GM23248 (cell line): ENCODE measurements around the gene ORM2. TPM values are rescaled to one million over a fixed set of nuclear protein-coding genes. Genes with fewer than 3 reads are reported as not detected.

ENCODE experiments used
- DNase-seq: peaks from one replicate; pipeline ENCODE4 v3.0.0-alpha.2; 2015
- H2AFZ ChIP-seq: fragments of 200-600 bp; sonication (generic); 2 replicates; pipeline ENCODE4 v1.6.1; 2016; ENCODE audit warnings: antibody characterized with exemption
- H3F3A ChIP-seq: fragments of 200-600 bp; sonication (generic); 2 replicates; pipeline ENCODE4 v1.6.1; 2016; ENCODE audit warnings: mild to moderate bottlenecking, antibody characterized with exemption, mixed run types; ENCODE audit not compliant: insufficient read depth
- H3K27ac ChIP-seq: fragments of 200-600 bp; sonication (generic); 2 replicates; pipeline ENCODE4 v1.5.1; 2016; ENCODE audit warnings: mild to moderate bottlenecking
- H3K27me3 ChIP-seq: fragments of 200-600 bp; sonication (generic); replicated peaks from 2 replicates; pipeline ENCODE4 v1.6.1; 2016; ENCODE audit warnings: mild to moderate bottlenecking; ENCODE audit not compliant: insufficient read depth
- H3K36me3 ChIP-seq: fragments of 200-600 bp; sonication (generic); 2 replicates; pipeline ENCODE4 v1.6.1; 2016; ENCODE audit warnings: low read depth, mild to moderate bottlenecking
- H3K4me1 ChIP-seq: fragments of 200-600 bp; sonication (generic); 2 replicates; pipeline ENCODE4 v1.6.1; 2016; ENCODE audit warnings: mild to moderate bottlenecking; ENCODE audit not compliant: insufficient read depth
- H3K4me2 ChIP-seq: fragments of 200-600 bp; sonication (generic); one replicate; pipeline ENCODE4 v1.6.1; 2016; ENCODE audit warnings: mild to moderate bottlenecking; ENCODE audit not compliant: unreplicated experiment
- H3K4me3 ChIP-seq: fragments of 200-600 bp; sonication (generic); 2 replicates; pipeline ENCODE4 v1.5.1; 2016; ENCODE audit warnings: mild to moderate bottlenecking
- H3K79me2 ChIP-seq: fragments of 200-600 bp; sonication (generic); 2 replicates; pipeline ENCODE4 v1.6.1; 2016; ENCODE audit warnings: mild to moderate bottlenecking; ENCODE audit not compliant: insufficient read depth
- H3K9ac ChIP-seq: fragments of 200-600 bp; sonication (generic); 2 replicates; pipeline ENCODE4 v1.6.1; 2016; ENCODE audit warnings: mild to moderate bottlenecking
- H3K9me2 ChIP-seq: fragments of 200-600 bp; sonication (generic); 2 replicates; pipeline ENCODE4 v1.6.1; 2016; ENCODE audit warnings: mixed run types, mild to moderate bottlenecking, moderate library complexity; ENCODE audit not compliant: insufficient read depth
- H3K9me3 ChIP-seq: fragments of 200-600 bp; sonication (generic); one replicate; pipeline ENCODE4 v1.6.1; 2017; ENCODE audit warnings: low read depth
- H4K20me1 ChIP-seq: fragments of 200-600 bp; sonication (generic); 2 replicates; pipeline ENCODE4 v1.6.0; 2016; ENCODE audit not compliant: insufficient read depth
- EZH2 ChIP-seq: fragments of 200-600 bp; sonication (generic); IDR thresholded peaks from 2 replicates; pipeline ENCODE4 v1.6.1; 2018; ENCODE audit warnings: antibody characterized with exemption, mild to moderate bottlenecking; ENCODE audit not compliant: insufficient read depth, poor library complexity, severe bottlenecking
- EZH2phosphoT487 ChIP-seq: fragments of 200-600 bp; sonication (generic); IDR thresholded peaks from 2 replicates; pipeline ENCODE4 v1.6.1; 2018; ENCODE audit warnings: antibody characterized with exemption, moderate library complexity, mild to moderate bottlenecking, low read depth; ENCODE audit not compliant: insufficient read depth
- WGBS, 2 experiments: methylation state at CpG; one replicate each; pipeline ENCODE4 v1.1.6; 2015 to 2017; ENCODE audit warnings: low lambda C conversion rate in 2 of 2, low coverage in 1 of 2; ENCODE audit errors: missing lambda C conversion rate in 2 of 2; 5-methylcytosine and 5-hydroxymethylcytosine counted together
- in situ Hi-C: fragments of 300-500 bp; cut with MboI; formaldehyde crosslinking; loops from 2 replicates; pipeline ENCODE4 v1.15.0; 2020
- polyA plus RNA-seq: library from polyadenylated mRNA; unstranded; fragments of >200 nt; fragmentation: Nextera tagmentation; extraction: Ambion mirVana; gene quantifications from 2 replicates; pipeline ENCODE4 v1.2.1, GENCODE V29; 2016
- total RNA-seq: library from RNA; depleted of rRNA; stranded (reverse); fragments of >200 nt; shearing (Covaris generic); gene quantifications from 2 replicates; pipeline ENCODE4 v1.2.3, GENCODE V29; 2014

Gene ORM2
- total and polyA plus RNA-seq, 2 experiments from 2014 or later, result not detected

GRCh38 chr9:114285166-114285867 is 44.4 kb upstream of the ORM2 start:
- 7 to 10% methylated on average over 18 to 20 of the region's 20 CpGs for WGBS, 2 experiments
- no peak for TF ChIP-seq EZH2
- no peak for TF ChIP-seq EZH2phosphoT487
- Histone ChIP-seq H3K4me1 (peaks cover 14% of the 10 kb centered on the region), H3K4me3 (no peak overlapping the region), H2AFZ (no peak overlapping the region), H3K36me3 (no peaks in the 10 kb centered on the region), H3K4me2 (peak overlapping the region; percentile 17), H3F3A (0 out of 2 replicates have a peak, but pooled peaks cover 5% of the 10 kb centered on the region), H4K20me1 (no peaks in the 10 kb centered on the region), H3K79me2 (no peaks in the 10 kb centered on the region), H3K9ac (no peak overlapping the region), H3K9me3 (no peaks in the 10 kb centered on the region), H3K27me3 (no peaks in the 10 kb centered on the region), H3K9me2 (no peaks in the 10 kb centered on the region), H3K27ac (no peak overlapping the region)
- in situ Hi-C loops, result loop anchor here (10.0 kb wide), 1 partner anchor 181 kb away; no protein-coding TSS in a partner anchor
- peak; percentile 93 for DNase-seq

GRCh38 chr9:114286146-114286679 is 43.5 kb upstream of the ORM2 start:
- H3K9ac ChIP-seq, result no peak overlapping the region
- 0 out of 2 replicates have a peak, but pooled peaks cover 5% of the 10 kb centered on the region for H3F3A ChIP-seq
- H3K9me3 ChIP-seq, result no peaks in the 10 kb centered on the region
- H3K79me2 ChIP-seq, result no peaks in the 10 kb centered on the region
- no peak for TF ChIP-seq EZH2
- no peak for TF ChIP-seq EZH2phosphoT487
- in situ Hi-C loops, result loop anchor here (10.0 kb wide), 1 partner anchor 181 kb away; no protein-coding TSS in a partner anchor
- H3K27ac ChIP-seq, result no peak overlapping the region
- no peaks in the 10 kb centered on the region for H4K20me1 ChIP-seq
- H2AFZ ChIP-seq, result no peak overlapping the region
- no peak for DNase-seq
- 81 to 83% methylated on average over 10 of the region's 10 CpGs for WGBS, 2 experiments
- peak overlapping the region; percentile 17 for H3K4me2 ChIP-seq
- no peaks in the 10 kb centered on the region for H3K9me2 ChIP-seq
- H3K4me3 ChIP-seq, result no peak overlapping the region
- no peaks in the 10 kb centered on the region for H3K27me3 ChIP-seq
- H3K4me1 ChIP-seq, result peaks cover 12% of the 10 kb centered on the region
- no peaks in the 10 kb centered on the region for H3K36me3 ChIP-seq

- Histone ChIP-seq H4K20me1 (no peaks in the 10 kb centered on the region), H3K4me2 (no peak overlapping the region), H3F3A (0 out of 2 replicates have a peak, but pooled peaks cover 5% of the 10 kb centered on the region), H2AFZ (no peak overlapping the region), H3K27me3 (no peaks in the 10 kb centered on the region), H3K9me3 (no peaks in the 10 kb centered on the region), H3K9me2 (no peaks in the 10 kb centered on the region), H3K36me3 (no peaks in the 10 kb centered on the region), H3K27ac (no peak overlapping the region), H3K79me2 (no peaks in the 10 kb centered on the region), H3K4me3 (no peak overlapping the region), H3K9ac (no peak overlapping the region), H3K4me1 (peaks cover 11% of the 10 kb centered on the region)
- no peak for DNase-seq
- 96% methylated on average over 16 of the region's 16 CpGs for WGBS, 2 experiments
- no peak for TF ChIP-seq EZH2phosphoT487
- in situ Hi-C loops, result loop anchor here (10.0 kb wide), 1 partner anchor 182 kb away; no protein-coding TSS in a partner anchor
Observed at GRCh38 chr9:114287001-114287762, 42.5 kb upstream of the ORM2 start.

- H3K79me2 ChIP-seq, result no peaks in the 10 kb centered on the region
- DNase-seq, result no peak
- TF ChIP-seq EZH2, result no peak
- TF ChIP-seq EZH2phosphoT487, result no peak
- no peak overlapping the region for H3K9ac ChIP-seq
- peaks cover 11% of the 10 kb centered on the region for H3K4me1 ChIP-seq
- H3F3A ChIP-seq, result 0 out of 2 replicates have a peak, but pooled peaks cover 5% of the 10 kb centered on the region
- WGBS, 2 experiments, result 86 to 87% methylated on average over 15 of the region's 15 CpGs
- H3K4me2 ChIP-seq, result no peak overlapping the region
- H3K9me3 ChIP-seq, result no peaks in the 10 kb centered on the region
- peaks cover 3% of the 10 kb centered on the region; the same call in 1 of the 2 replicates for H3K36me3 ChIP-seq
- in situ Hi-C loops, result loop anchor here (10.0 kb wide), 1 partner anchor 183 kb away; no protein-coding TSS in a partner anchor
- no peaks in the 10 kb centered on the region for H3K9me2 ChIP-seq
- no peaks in the 10 kb centered on the region for H4K20me1 ChIP-seq
- H2AFZ ChIP-seq, result no peak overlapping the region
- H3K27ac ChIP-seq, result no peak overlapping the region
- no peaks in the 10 kb centered on the region for H3K27me3 ChIP-seq
- no peak overlapping the region for H3K4me3 ChIP-seq
Observed at GRCh38 chr9:114287763-114288192, 41.9 kb upstream of the ORM2 start.
